Islet precursor cell (in vitro differentiated cells): ENCODE data around the gene PRKCSH.
"Not testable (repeated sequence)": the region's sequence is repeated elsewhere in the genome, so short reads cannot be mapped to it uniquely, and the experiment has no call there.

Experiments
- DNase-seq: peaks from one replicate; pipeline ENCODE4 v3.0.0-alpha.2; 2018

Gene PRKCSH

GRCh38 chr19:11451327-11451870 lies 16.0 kb downstream of the PRKCSH start:
- no peak for DNase-seq

GRCh38 chr19:11451871-11452619 lies 16.6 kb downstream of the PRKCSH start:
- DNase-seq: no peak

- DNase-seq: no peak
Observed at GRCh38 chr19:11452620-11453310, 17.3 kb downstream of the PRKCSH start.

DNA sequence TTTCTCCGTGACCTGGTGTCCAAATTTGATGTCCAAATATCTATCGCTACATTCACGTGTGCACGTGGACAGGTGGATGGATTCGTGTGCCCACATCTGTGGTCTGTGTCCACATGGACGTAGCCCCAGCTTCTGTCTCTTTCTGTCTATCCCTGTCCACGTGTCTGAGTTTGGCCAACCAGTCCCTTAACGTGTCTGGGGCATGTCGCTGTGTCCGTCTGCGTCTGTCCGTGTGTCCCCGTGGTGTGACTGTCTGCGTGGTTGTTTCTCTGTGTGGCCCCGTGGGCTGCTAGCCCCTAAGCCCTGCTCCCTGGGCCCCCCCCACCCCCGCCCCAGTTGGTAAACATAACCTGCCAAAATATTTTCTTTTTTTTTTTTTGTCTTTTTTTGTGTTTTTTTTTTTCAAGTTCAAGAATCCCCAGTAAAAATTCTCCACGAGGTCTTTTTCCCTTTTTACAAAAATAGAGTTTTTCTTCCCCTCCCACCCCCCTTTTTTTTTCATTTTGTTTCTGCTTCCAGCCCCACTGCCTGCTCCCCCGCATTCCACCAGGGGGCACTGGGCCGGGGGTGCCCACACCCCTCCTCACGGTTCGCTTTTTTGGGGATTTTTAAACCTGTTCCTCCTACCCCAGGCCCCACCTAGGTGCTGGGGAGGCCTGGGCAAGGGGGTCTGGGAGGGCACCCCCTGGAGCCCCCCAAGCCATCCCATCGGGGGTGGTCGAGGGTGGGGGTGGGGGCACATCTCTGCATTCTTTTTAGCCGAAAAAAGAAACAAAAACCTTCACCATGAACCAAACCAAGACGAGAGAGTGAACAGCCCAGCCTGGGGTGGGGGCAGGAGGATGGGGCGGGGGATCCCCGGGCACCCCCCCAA lies 18.3 kb downstream of the PRKCSH start:
- no peak for DNase-seq

DNA sequence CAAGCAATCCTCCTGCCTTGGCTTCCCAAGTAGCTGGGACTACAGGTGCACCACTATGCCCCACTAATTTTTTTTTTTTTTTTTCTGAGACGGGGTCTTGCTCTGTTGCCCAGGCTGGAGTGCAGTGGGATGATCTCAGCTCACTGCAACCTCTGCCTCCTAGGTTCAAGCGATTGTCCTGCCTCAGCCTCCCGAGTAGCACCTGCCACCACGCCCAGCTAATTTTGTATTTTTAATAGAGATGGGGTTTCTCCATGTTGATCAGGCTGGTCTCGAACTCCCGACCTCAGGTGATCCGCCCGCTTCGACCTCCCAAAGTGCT lies 19.8 kb downstream of the PRKCSH start:
- DNase-seq: not testable (repeated sequence)

DNA sequence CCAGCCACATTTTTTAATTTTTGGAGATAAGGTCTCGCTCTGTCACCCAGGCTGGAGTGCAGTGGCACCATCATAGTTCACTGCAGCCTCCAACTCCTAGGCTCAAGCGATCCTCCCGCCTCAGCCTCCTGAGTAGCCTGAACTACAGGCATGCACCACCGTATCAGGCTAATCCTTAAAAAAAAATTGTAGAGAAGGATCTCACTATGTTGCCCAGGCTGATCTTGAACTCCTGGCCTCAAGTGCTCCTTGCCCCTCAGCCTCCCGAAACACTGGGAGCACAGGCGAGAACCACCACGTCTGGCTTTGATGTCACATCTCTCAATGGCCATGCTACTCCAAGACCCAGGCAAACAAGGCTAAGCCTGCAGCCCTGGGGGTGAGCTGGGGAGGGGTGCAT lies 21.2 kb downstream of the PRKCSH start:
- no peak for DNase-seq

DNA sequence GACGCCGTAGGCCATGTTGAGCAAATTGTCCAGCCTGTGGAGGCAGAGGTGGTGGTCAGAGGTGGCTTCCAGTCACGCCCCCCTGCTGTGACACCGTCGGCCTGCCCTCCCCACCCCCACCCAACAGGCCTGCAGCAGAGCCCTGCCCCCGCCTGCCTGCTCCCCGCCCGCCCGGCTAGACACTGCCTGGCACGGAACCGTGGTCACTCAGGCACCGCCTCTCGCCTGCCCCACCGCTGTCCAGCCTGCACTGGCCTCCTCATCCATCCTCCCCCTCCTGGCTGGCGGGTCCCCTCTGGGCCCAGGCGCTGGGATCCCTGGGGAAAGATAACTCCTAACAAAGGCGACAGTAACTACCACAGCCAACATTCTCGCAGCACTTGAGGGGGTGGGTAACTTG lies 21.7 kb downstream of the PRKCSH start:
- no peak for DNase-seq

DNA sequence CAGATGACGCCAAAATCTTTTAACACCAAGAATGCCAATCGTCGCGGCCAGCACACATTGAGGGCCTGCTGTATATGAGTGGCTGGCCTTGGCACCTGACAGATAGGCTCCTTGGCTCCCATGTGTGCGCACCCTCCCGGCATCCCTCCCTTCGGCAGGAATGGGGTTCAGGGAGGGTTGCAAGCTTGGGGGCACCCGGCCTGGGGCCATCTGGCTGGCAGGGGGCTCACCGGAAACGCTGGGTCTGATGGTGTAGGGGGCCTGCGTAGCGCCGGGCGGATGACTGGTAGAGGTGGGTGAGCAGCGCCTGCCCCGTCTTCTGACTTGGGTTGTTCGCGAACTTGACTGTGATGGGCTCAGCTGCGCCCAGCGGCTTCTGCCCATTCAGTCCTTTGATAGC lies 22.4 kb downstream of the PRKCSH start:
- DNase-seq: no peak

DNA sequence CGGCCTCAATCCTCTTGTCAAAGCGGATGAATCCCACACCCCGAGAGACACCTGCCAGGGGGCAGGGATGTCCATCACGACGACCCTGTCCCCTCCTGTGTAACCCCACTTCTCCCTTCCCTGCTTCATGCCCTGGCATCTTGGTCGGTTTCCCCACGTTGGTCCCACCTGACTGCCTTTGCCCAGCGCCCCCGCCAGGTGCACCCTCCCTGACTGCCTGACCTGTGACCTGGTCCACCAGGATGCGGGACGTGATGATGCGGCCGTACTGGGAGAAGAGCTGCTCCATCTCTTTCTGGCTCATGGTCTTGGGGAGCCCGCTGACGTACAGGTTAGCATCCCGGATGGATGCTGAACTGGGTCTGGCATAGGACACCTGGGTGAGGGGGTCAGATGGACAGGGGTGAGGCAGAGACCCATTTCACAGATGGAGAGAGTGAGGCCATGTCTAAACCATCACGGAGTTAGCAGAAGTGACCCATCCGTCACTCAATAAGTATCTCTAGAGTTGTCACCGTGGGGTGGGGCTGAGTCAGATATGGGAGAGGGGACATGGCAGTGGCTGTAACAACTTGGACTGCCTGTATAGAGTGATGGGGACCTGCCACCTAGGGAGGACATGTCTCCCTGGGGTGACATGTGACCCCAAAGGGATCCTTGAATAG lies 22.9 kb downstream of the PRKCSH start:
- no peak for DNase-seq

- DNase-seq: not testable (repeated sequence)
Observed at GRCh38 chr19:11458912-11459311, 23.5 kb downstream of the PRKCSH start.

DNA sequence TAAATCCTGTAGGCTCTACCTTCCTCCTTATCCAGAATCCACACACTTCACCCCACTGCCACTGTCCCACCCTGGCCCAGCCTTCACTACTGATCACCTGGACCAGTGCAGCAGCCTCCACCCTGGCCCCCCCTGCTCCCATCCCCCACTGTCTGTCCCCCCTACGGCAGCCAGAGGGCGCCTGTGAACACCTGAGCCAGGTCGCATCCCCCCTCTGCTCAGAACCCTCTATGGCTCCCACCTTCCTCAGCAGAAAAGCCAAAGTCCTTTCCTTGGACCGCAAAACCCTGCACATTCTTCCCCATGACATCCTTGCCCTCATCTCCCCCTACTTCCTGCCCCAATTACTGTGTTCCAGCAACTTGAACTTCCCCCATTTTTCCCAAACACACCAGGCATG lies 24.8 kb downstream of the PRKCSH start:
- DNase-seq: no peak

GRCh38 chr19:11461453-11461852 lies 26.0 kb downstream of the PRKCSH start:
- no peak for DNase-seq

- DNase-seq: no peak
Observed at GRCh38 chr19:11463391-11463790, 28.0 kb downstream of the PRKCSH start.

GRCh38 chr19:11464333-11465265 lies 29.2 kb downstream of the PRKCSH start:
- DNase-seq: no peak

- no peak for DNase-seq
Observed at GRCh38 chr19:11465600-11465999, 30.2 kb downstream of the PRKCSH start.

DNA sequence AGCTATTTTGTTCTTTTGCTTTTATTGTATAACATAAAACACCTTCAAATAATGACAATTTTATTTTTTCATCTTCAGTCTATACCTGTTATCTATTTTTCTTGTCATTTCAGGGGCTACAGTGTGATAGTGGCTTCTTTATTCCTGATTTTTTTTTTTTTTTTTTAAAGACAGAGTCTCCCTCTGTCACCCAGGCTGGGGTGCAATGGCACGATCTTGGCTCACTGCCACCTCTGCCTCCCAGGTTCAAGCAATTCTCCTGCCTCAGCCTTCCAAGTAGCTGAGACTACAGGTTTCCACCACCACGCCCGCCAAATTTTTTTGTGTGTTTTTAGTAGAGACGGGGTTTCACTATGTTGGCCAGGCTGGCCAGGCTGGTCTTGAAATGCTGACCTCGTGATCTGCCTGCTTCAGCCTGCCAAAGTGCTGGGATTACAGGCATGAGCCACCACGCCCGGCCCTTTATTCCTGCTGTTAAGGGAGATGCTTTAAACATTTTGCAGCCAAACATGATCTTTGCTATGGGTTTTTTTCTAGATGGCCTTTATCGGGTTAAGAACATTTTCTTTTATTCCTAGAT lies 32.9 kb downstream of the PRKCSH start:
- DNase-seq: not testable (repeated sequence)

- DNase-seq: no peak
Observed at GRCh38 chr19:11473725-11474124, 38.3 kb downstream of the PRKCSH start.

- DNase-seq: not testable (repeated sequence)
Observed at GRCh38 chr19:11475343-11475742, 39.9 kb downstream of the PRKCSH start.

GRCh38 chr19:11475861-11476260 lies 40.4 kb downstream of the PRKCSH start:
- no peak for DNase-seq

DNA sequence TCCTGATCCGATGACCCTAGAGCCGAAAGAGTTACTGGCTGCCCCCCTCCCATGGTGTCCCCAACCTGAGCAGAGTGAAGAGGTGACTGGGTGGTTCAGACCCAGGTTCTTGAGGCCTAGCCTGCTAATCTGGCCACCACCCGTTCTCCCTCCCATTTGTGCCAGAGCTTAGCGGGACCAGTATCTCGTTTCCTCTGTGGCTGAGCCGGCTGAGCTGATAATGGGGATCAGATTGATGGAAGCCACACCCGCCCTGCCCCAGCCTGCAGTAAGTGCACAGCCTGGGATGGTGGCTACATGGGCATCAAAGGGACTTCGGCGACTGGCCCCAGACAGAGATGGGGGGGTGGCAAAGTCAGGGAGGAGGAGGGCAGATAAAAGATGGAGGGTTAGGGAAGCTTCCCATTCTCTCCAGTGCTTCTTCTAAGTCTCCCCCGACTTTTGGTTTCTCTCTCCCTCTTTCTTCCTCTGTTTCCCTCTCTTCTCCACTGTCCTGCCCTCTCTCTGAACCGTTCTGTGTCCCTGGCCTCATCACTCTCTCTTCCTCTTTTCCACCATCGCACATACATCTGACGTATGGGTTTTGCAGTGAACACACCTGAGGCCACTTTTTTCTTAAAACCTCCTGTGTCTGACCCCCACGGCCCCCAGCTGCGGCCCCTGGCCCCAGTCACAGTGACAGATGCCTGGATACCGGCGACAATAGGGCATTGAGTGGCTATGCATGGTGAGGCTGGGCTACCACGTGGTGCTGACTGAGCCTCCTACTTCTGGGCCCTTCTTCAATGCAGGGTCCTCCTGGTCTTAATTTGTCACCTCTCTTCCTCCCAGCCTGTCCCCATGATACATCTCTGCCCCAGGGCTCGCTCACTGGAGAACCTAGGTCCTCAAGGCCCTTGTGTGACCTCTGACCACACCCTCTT lies 43.0 kb downstream of the PRKCSH start:
- DNase-seq: no peak
